ENCODE measurements around the gene CDH13. TPM values are rescaled to one million over a fixed set of nuclear protein-coding genes. Genes with fewer than 3 reads are reported as not detected.

CDH13 gene
- total and polyA plus RNA-seq, 2 experiments from 2014 or later = 1.6 to 4.4 TPM

- no peak for TF ChIP-seq REST (IDR thresholded peaks at IDR 0.05; ENCODE audit: unreplicated experiment)
- no peak for TF ChIP-seq ETS1 (IDR thresholded peaks at IDR 0.05)
- no peak for TF ChIP-seq EZH2 (IDR thresholded peaks at IDR 0.05; ENCODE audit: low read depth, unreplicated experiment)
- TF ChIP-seq ZNF331 (CRISPR knock-in tag; IDR thresholded peaks at IDR 0.05; ENCODE audit: low read depth) = no peak
- TF ChIP-seq STAT1 (IDR thresholded peaks at IDR 0.05; ENCODE audit: unreplicated experiment) = no peak
- TF ChIP-seq JUNB (IDR thresholded peaks at IDR 0.05; ENCODE audit: unreplicated experiment) = no peak
- no peak for TF ChIP-seq POLR2AphosphoS5 (IDR thresholded peaks at IDR 0.05; ENCODE audit: low read depth)
- no peak for TF ChIP-seq CTCF (conservative IDR thresholded peaks at IDR 0.05; ENCODE audit: low read depth in 2 of 2)
- no peak for TF ChIP-seq NANOG (IDR thresholded peaks at IDR 0.05; ENCODE audit: borderline replicate concordance)
- TF ChIP-seq EZH2phosphoT487 (IDR thresholded peaks at IDR 0.05; ENCODE audit: unreplicated experiment) = no peak
- TF ChIP-seq CREB1 (CRISPR knock-in tag; IDR thresholded peaks at IDR 0.05; ENCODE audit: low read depth) = no peak
Measured at GRCh38 chr16:82605076-82605475, 21.7 kb upstream of the CDH13 start (continued).

- H3K27ac ChIP-seq (ENCODE audit: low read depth) = peak overlapping the region; percentile 90
- Mint-ChIP-seq H3K4me1 (peaks cover 20% of the 10 kb centered on the region), H3K27me3 (ENCODE audit: insufficient read depth, low read depth, poor library complexity) (peaks cover 13% of the 10 kb centered on the region), H3K4me3 (no peak overlapping the region; the same call in 2 of the 3 replicates), H3K36me3 (ENCODE audit: low read depth) (peaks cover 3% of the 10 kb centered on the region; the same call in 2 of the 3 replicates), H3K9me3 (peaks cover 3% of the 10 kb centered on the region; the same call in 2 of the 3 replicates), H3K27ac (no peak overlapping the region)
- TF ChIP-seq NANOG (IDR thresholded peaks at IDR 0.05; ENCODE audit: borderline replicate concordance) (peak; percentile 43), REST (IDR thresholded peaks at IDR 0.05; ENCODE audit: unreplicated experiment) (no peak)
- no peaks in the 10 kb centered on the region for H3K27me3 ChIP-seq (ENCODE audit: insufficient read depth)
- no peaks in the 10 kb centered on the region for H3K79me2 ChIP-seq (replicated peaks; ENCODE audit: insufficient read depth)
- peaks cover 21% of the 10 kb centered on the region for H3K9me2 ChIP-seq (ENCODE audit: insufficient read depth)
- H3K4me3 ChIP-seq = peak overlapping the region; percentile 25; the same call in 1 of the 2 replicates
- 0 out of 2 replicates have a peak, but pooled peaks cover 5% of the 10 kb centered on the region for H3F3A ChIP-seq (replicated peaks; ENCODE audit: low read depth)
- no peaks in the 10 kb centered on the region for H4K20me1 ChIP-seq (replicated peaks; ENCODE audit: insufficient read depth)
- ATAC-seq = peak; percentile 71
- H3K4me1 ChIP-seq (ENCODE audit: insufficient read depth) = peaks cover 28% of the 10 kb centered on the region
- H3K36me3 ChIP-seq (ENCODE audit: insufficient read depth) = no peaks in the 10 kb centered on the region
- peak overlapping the region; percentile 66; the same call in 1 of the 2 replicates for H3K4me2 ChIP-seq
- DNase-seq (ENCODE audit: low spot score) = peak; percentile 81
- no peak overlapping the region for H2AFZ ChIP-seq
Measured at GRCh38 chr16:82605863-82606620, 20.7 kb upstream of the CDH13 start.

Data from GM23338 (cell line).